ENCODE measurements around the gene PTCH1. TPM values are rescaled to one million over a fixed set of nuclear protein-coding genes. Genes with fewer than 3 reads are reported as not detected.

The PTCH1 gene
- total RNA-seq, 2 experiments from 2014 or later = 15.8 to 17.0 TPM

DNA sequence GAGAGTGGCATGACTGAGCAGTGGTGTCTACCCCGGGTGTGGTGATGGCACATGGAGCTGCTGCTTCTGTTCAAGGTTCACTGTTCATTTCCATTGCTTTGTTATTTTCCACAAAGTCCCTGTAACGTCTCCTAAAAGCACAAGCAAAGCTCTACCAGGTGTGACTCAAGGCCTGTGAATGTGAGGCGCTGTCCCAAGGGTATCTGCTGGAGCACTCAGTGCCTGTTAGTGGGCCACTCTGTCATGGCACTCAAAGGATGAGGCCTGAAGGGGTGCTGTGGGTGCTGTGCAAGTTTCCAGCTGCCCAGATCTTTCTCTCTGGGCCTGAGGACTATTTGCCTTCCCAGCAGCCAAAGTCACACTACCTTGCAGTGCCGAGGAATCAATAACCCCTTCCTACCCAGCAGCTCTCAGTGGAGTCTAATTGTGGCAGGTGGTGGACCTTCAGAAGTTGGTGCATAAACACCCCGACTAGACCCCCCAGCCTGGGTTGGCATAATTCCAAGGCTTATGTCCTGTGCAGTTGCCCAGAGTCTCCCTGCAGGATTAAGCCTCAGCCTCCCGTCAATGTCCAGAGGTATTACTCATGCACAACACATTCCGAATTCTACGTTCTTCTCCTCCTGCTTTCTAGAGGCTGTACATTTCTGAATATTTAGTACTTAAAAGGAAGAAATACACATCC, 17.4 kb upstream of the PTCH1 start:
- ChIA-PET POLR2A (no interaction called here), CTCF (no interaction called here)
- Histone ChIP-seq H3K9me3 (ENCODE audit: control insufficient read depth in 1 of 2, insufficient read depth in 1 of 2, low read length in 2 of 2) (no peaks in the 10 kb centered on the region), H3K27me3 (ENCODE audit: control insufficient read depth in 1 of 2, insufficient read depth in 2 of 2, low read length in 2 of 2) (peaks cover 4 to 5% of the 10 kb centered on the region in 2 experiments), H3K4me1 (ENCODE audit: insufficient read depth, low read length) (no peaks in the 10 kb centered on the region), H3K27ac (ENCODE audit: low read depth in 1 of 2, low read length in 2 of 2) (no peak overlapping the region), H3K36me3 (ENCODE audit: insufficient read depth, low read length) (no peaks in the 10 kb centered on the region), H3K4me3 (ENCODE audit: low read length) (no peak overlapping the region)
- peaks cover 10% of the 10 kb centered on the region for H3K27me3 Mint-ChIP-seq
- intact Hi-C loops (cut with DNase I, micrococcal nuclease) = no loop called here
- no peaks in the 10 kb centered on the region for H3K36me3 Mint-ChIP-seq (ENCODE audit: low read depth)
- no peaks in the 10 kb centered on the region for H3K4me1 Mint-ChIP-seq (ENCODE audit: low read depth)
- H3K27ac Mint-ChIP-seq = no peak overlapping the region
- TF ChIP-seq, protein P1, sequence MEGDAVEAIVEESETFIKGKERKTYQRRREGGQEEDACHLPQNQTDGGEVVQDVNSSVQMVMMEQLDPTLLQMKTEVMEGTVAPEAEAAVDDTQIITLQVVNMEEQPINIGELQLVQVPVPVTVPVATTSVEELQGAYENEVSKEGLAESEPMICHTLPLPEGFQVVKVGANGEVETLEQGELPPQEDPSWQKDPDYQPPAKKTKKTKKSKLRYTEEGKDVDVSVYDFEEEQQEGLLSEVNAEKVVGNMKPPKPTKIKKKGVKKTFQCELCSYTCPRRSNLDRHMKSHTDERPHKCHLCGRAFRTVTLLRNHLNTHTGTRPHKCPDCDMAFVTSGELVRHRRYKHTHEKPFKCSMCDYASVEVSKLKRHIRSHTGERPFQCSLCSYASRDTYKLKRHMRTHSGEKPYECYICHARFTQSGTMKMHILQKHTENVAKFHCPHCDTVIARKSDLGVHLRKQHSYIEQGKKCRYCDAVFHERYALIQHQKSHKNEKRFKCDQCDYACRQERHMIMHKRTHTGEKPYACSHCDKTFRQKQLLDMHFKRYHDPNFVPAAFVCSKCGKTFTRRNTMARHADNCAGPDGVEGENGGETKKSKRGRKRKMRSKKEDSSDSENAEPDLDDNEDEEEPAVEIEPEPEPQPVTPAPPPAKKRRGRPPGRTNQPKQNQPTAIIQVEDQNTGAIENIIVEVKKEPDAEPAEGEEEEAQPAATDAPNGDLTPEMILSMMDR (IDR thresholded peaks at IDR 0.05) = no peak
- ATAC-seq (ENCODE audit: poor library complexity) = no peak
- no peaks in the 10 kb centered on the region for H3K9me3 Mint-ChIP-seq
- no peak for DNase-seq
- no peak overlapping the region for H3K4me3 Mint-ChIP-seq

DNA sequence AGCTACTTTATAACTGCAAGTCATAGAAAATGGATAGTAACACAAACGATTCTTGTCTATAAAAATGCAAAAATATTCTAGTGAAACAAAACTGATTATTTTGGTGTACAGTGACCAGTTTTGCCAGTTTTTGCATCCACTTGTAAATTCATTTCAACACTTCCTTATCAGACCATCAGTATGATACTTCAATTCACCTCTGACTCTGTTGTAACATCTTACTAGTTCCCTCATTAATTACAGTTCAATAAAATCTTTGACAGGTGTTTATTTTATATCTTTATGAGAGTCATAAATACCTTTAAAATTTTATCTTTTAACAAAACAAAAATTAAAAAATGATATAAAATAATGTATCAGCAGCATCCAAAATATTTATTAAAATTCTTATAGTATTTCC, 13.1 kb upstream of the PTCH1 start:
- Mint-ChIP-seq H3K27ac (no peak overlapping the region), H3K27me3 (peaks cover 22% of the 10 kb centered on the region), H3K9me3 (no peaks in the 10 kb centered on the region), H3K36me3 (ENCODE audit: low read depth) (no peaks in the 10 kb centered on the region), H3K4me1 (ENCODE audit: low read depth) (no peaks in the 10 kb centered on the region), H3K4me3 (no peak overlapping the region)
- CTCF ChIA-PET = no interaction called here
- Histone ChIP-seq H3K4me3 (ENCODE audit: low read length) (no peak overlapping the region), H3K4me1 (ENCODE audit: insufficient read depth, low read length) (no peaks in the 10 kb centered on the region), H3K27me3 (ENCODE audit: control insufficient read depth in 1 of 2, insufficient read depth in 2 of 2, low read length in 2 of 2) (peaks cover 5 to 6% of the 10 kb centered on the region in 2 experiments), H3K36me3 (ENCODE audit: insufficient read depth, low read length) (no peaks in the 10 kb centered on the region), H3K27ac (ENCODE audit: low read depth in 1 of 2, low read length in 2 of 2) (no peak overlapping the region), H3K9me3 (ENCODE audit: control insufficient read depth in 1 of 2, insufficient read depth in 1 of 2, low read length in 2 of 2) (no peaks in the 10 kb centered on the region)
- no peak for ATAC-seq (ENCODE audit: poor library complexity)
- DNase-seq = no peak
- intact Hi-C loops (cut with DNase I, micrococcal nuclease) = no loop called here
- POLR2A ChIA-PET = no interaction called here
- TF ChIP-seq, protein P1 (IDR thresholded peaks at IDR 0.05) = no peak

DNA sequence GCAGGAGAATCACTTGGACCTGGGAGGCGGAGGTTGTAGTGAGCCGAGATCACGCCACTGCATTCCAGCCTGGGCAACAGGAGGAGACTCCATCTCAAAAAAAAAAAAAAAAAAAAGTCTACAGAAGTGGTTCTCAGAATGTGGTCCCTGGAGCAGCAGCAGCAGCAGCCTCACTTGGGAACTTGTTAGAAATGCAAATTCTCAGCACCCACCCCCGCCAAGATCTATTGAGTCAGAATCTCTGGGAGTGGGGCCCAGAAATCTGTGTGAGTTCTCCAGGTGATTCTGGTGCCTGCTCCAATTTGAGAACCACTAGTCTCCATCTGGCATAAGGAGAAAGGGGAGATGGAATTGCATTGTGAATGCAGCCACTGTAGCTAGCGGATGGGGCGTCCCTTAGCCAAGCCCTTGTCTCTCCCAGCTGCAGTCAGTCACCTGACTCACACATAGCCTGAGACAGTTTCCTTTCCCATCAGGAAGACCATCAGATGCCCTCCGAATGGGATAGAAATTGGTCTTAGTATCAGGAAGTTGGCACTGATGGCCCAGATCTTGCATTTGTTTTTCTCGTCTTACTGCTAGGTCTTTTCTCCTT, 12.2 kb upstream of the PTCH1 start:
- no peaks in the 10 kb centered on the region for H3K9me3 Mint-ChIP-seq

More for the DNA sequence above, 12.2 kb upstream of the PTCH1 start:
- Mint-ChIP-seq H3K4me3 (no peak overlapping the region), H3K4me1 (ENCODE audit: low read depth) (no peaks in the 10 kb centered on the region), H3K36me3 (ENCODE audit: low read depth) (no peaks in the 10 kb centered on the region), H3K27me3 (peaks cover 22% of the 10 kb centered on the region), H3K27ac (no peak overlapping the region)
- H3K4me1 ChIP-seq (ENCODE audit: insufficient read depth, low read length) = no peaks in the 10 kb centered on the region
- CTCF ChIA-PET = no interaction called here
- H3K36me3 ChIP-seq (ENCODE audit: insufficient read depth, low read length) = no peaks in the 10 kb centered on the region
- ATAC-seq (ENCODE audit: poor library complexity) = no peak
- intact Hi-C loops (cut with DNase I, micrococcal nuclease) = no loop called here
- peaks cover 5 to 6% of the 10 kb centered on the region in 2 experiments for H3K27me3 ChIP-seq (ENCODE audit: control insufficient read depth in 1 of 2, insufficient read depth in 2 of 2, low read length in 2 of 2)
- POLR2A ChIA-PET = no interaction called here
- no peak overlapping the region for H3K4me3 ChIP-seq (ENCODE audit: low read length)
- TF ChIP-seq, protein P1 (IDR thresholded peaks at IDR 0.05) = no peak
- H3K9me3 ChIP-seq (ENCODE audit: control insufficient read depth in 1 of 2, insufficient read depth in 1 of 2, low read length in 2 of 2) = no peaks in the 10 kb centered on the region
- H3K27ac ChIP-seq (ENCODE audit: low read depth in 1 of 2, low read length in 2 of 2) = no peak overlapping the region
- no peak for DNase-seq

Data from CD4-positive, alpha-beta T cell (primary cell).